ENCODE results near the gene NMUR1.
"Not testable (repeated sequence)": the region's sequence is repeated elsewhere in the genome, so short reads cannot be mapped to it uniquely, and the experiment has no call there.

The NMUR1 gene, protein sequence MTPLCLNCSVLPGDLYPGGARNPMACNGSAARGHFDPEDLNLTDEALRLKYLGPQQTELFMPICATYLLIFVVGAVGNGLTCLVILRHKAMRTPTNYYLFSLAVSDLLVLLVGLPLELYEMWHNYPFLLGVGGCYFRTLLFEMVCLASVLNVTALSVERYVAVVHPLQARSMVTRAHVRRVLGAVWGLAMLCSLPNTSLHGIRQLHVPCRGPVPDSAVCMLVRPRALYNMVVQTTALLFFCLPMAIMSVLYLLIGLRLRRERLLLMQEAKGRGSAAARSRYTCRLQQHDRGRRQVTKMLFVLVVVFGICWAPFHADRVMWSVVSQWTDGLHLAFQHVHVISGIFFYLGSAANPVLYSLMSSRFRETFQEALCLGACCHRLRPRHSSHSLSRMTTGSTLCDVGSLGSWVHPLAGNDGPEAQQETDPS

GRCh38 chr2:231530099-231531011 lies at the start of gene NMUR1:
Gene NMUR1 (minus strand): TSS chr2:231530445. CDS start chr2:231530361, 84 bp downstream.
- DNase-seq (ENCODE audit: low read depth): peak; percentile 34

- DNase-seq (ENCODE audit: low read depth): no peak
Measured at GRCh38 chr2:231579560-231579959, 49.3 kb upstream of the NMUR1 start.

DNA sequence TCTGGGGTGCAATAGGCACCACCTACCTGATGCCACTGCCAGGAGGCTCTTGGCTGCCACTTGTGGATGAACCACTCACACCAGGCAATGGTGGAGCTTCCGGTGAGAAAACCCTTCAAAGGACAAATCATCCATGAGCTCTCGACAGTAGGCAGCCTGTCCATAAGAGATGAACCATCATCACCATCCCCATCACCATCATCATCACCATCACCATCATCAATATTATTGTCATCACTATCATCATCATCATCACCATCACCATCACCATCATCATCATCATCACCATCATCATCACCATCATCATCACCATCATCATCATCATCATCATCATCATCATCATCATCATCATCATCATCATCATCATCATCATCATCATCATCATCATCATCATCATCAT lies 48.4 kb upstream of the NMUR1 start:
- not testable (repeated sequence) for DNase-seq (ENCODE audit: low read depth)

DNA sequence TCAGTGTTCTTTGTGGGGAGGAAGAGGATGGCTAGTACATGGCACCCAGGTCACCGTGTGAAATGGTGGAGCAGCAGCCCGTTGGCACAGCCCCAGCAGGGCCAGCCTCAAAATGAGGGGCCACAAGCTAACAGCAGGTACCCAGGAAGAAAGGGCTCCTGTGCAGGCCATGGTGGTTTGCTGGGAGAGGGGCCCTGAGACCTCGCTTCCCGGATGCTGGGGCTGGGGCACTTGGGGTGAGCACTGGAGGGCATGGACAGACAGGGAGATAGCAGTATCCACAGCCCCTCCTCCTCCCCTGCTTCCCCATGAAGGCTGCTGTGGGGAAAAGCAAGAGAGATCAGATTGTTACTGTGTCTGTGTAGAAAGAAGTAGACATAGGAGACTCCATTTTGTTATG lies 46.2 kb upstream of the NMUR1 start:
- DNase-seq (ENCODE audit: low read depth): no peak

GRCh38 chr2:231575612-231576256 lies 45.5 kb upstream of the NMUR1 start:
- DNase-seq (ENCODE audit: low read depth): no peak

GRCh38 chr2:231573698-231574421 lies 43.6 kb upstream of the NMUR1 start:
- DNase-seq (ENCODE audit: low read depth): no peak

- DNase-seq (ENCODE audit: low read depth): no peak
Measured at GRCh38 chr2:231573096-231573495, 42.9 kb upstream of the NMUR1 start.

- no peak for DNase-seq (ENCODE audit: low read depth)
Measured at GRCh38 chr2:231571661-231572191, 41.5 kb upstream of the NMUR1 start.

DNA sequence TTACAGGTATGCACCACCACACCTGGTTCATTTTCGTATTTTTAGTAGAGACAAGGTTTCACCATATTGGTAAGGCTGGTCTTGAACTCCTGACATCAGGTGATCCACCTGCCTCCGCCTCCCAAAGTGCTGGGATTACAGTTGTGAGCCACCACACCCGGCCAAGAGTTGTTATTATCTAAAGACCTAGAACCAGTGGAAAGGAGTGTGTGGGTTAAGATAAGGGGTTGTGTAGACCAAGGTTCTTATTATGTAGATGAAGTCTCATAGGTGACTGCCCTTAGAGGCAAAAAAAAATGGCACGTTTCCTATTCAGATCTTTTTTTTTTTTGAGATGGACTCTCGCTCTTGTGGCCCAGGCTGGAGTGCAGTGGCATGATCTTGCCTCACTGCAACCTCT lies 40.7 kb upstream of the NMUR1 start:
- not testable (repeated sequence) for DNase-seq (ENCODE audit: low read depth)

DNA sequence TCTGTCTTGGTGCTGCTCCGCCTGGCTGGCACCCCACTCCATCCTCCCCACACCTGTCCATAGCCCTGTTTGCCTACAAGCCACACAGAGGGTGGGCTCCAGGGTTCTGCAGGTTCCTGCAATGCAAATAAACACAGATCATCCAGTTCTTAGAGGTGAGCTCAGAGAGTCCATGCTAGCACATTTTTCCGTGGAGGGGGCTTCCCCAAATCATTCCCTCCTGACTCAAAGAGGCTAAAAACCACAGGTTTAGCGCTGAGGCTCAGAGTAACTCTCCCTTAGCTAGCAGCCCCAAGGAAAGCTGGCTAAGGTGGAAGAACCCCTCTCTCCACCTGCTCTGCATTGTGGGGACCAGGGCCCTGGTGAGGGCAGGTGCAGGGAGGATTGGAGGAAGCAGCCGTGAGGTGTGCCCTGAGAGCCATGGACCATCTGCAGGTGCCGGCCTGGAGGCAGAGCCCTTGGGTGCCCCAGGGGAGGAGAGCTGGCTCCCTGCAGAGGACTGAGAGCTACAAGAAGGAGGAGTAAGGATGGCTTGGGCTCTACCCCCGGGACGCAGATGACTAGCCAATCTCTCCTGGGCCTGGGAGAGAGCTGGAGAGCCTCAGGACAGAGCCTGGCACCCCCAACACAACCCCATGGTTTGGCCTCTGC lies 38.7 kb upstream of the NMUR1 start:
- DNase-seq (ENCODE audit: low read depth): no peak

DNA sequence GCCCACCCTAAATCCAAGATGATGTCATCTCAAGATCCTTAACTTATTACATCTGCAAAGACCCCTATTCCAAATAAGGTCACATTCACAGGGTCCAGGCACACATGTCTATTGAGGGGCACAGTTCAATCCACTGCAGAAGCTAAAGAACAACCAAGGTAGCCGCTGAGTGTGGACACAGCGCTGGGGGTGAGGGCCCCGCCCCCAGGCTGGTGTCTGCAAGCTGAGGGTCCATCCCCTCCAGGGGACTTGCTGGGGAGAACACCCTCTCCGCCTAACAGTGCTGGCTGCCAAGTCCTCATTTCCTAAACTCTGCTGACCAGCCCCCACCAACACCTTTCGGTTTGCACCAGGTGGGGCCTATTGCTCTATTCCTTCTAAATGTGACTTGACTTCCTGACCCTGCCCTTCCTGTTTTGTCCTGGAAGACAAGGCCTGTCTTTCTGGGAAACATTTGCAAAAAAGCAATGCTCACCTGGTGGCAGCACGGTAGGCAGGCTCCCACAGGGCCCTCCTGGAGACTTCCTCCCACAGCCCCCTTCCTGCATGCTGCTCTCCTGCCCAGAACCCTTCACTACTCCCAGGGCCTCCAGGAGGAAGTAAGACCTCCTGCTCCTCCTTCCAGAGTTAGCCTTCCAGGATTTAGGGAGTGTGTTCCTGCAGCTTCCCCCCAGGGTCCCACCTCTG lies 38.0 kb upstream of the NMUR1 start:
- no peak for DNase-seq (ENCODE audit: low read depth)

GRCh38 chr2:231567159-231567558 lies 36.9 kb upstream of the NMUR1 start:
- DNase-seq (ENCODE audit: low read depth): no peak

GRCh38 chr2:231565887-231566594 lies 35.8 kb upstream of the NMUR1 start:
- DNase-seq (ENCODE audit: low read depth): no peak

GRCh38 chr2:231563378-231563961 lies 33.2 kb upstream of the NMUR1 start:
- DNase-seq (ENCODE audit: low read depth): peak; percentile 68

GRCh38 chr2:231557571-231558217 lies 27.4 kb upstream of the NMUR1 start:
- peak; percentile 81 for DNase-seq (ENCODE audit: low read depth)

DNA sequence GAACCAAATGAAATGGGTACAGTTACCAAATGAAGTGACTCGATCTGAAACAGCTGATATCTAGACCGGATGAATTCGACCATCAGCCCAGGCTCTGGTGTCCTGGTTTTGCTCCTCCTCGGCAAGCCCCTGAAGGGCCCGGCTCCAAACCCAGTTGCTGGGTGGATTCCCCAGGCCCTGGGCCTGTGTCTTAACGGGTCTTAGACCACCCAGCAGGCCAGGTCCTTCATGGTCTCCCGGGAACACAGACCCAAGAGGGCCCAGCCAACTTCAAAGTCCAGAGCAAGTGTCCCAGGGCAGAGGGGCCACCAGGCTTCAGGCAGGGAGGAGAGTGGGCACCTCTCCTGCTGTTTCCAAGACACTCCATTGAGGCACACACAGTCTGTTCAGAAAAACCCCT lies 26.7 kb upstream of the NMUR1 start:
- DNase-seq (ENCODE audit: low read depth): no peak

DNA sequence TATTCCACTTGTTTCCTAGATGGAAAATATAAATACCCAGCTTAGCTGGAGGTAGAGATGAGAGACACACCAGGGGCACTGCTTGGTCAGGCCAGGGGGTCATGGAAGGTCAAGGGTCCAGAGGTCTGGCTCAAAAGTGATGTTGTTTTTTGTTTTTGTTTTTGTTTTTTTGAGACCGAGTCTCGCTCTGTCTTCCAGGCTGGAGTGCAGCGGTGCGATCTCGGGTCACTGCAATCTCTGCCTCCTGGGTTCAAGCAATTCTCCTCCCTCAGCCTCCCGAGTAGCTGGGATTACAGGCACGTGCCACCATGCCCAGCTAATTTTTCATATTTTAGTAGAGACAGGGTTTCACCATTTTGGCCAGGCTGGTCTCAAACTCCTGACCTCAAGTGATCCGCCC lies 26.3 kb upstream of the NMUR1 start:
- not testable (repeated sequence) for DNase-seq (ENCODE audit: low read depth)

GRCh38 chr2:231554748-231555545 lies 24.7 kb upstream of the NMUR1 start:
- peak; percentile 49 for DNase-seq (ENCODE audit: low read depth)
